ENCODE data around the gene ANKRD26. TPM values are rescaled to one million over a fixed set of nuclear protein-coding genes. Genes with fewer than 3 reads are reported as not detected.
"Not testable (repeated sequence)": the region's sequence is repeated elsewhere in the genome, so short reads cannot be mapped to it uniquely, and the experiment has no call there.

The ANKRD26 gene
- total and polyA plus RNA-seq, 4 experiments from 2014 or later = 0.65 to 11.6 (median 6.2) TPM

- Mint-ChIP-seq H3K36me3 (peaks cover 38 to 50% of the 10 kb centered on the region in 2 donors), H3K27ac (peak overlapping the region in 2 of 7 donors; percentile 36 to 47), H3K27me3 (no peaks in the 10 kb centered on the region), H3K4me3 (no peak overlapping the region), H3K4me1 (peaks cover 0 to 5% (median 3%) of the 10 kb centered on the region in 4 donors), H3K9me3 (peaks cover 0 to 3% (median 0%) of the 10 kb centered on the region in 8 donors)
- H3K36me3 ChIP-seq (ENCODE audit: insufficient read depth, low read length) = no peaks in the 10 kb centered on the region
- no peak for DNase-seq
- ChIA-PET POLR2A (ENCODE audit: partially characterized antibody) (no interaction called here), CTCF (ENCODE audit: partially characterized antibody) (no interaction called here)
- H3K27ac ChIP-seq (ENCODE audit: low read depth, low read length) = no peak overlapping the region
- H3K27me3 ChIP-seq (ENCODE audit: insufficient read depth, low read length) = no peaks in the 10 kb centered on the region
- H3K4me3 ChIP-seq (ENCODE audit: low read length in 2 of 2) = no peak overlapping the region
- no peaks in the 10 kb centered on the region for H3K9me3 ChIP-seq (ENCODE audit: control insufficient read depth in 1 of 2, low read length in 2 of 2)
- intact Hi-C loops (cut with micrococcal nuclease) = no loop called here
- H3K4me1 ChIP-seq (ENCODE audit: insufficient read depth, low read length) = no peaks in the 10 kb centered on the region
Measured at GRCh38 chr10:27068217-27068891, 31.9 kb downstream of the ANKRD26 start.

GRCh38 chr10:27065084-27065483 lies 35.2 kb downstream of the ANKRD26 start:
- peaks cover 0 to 3% (median 0%) of the 10 kb centered on the region in 8 donors for H3K9me3 Mint-ChIP-seq
- H3K4me1 ChIP-seq (ENCODE audit: insufficient read depth, low read length) = no peaks in the 10 kb centered on the region
- intact Hi-C loops (cut with micrococcal nuclease) = no loop called here
- no peak overlapping the region for H3K4me3 Mint-ChIP-seq
- no peak overlapping the region for H3K4me3 ChIP-seq (ENCODE audit: low read length in 2 of 2)
- H3K27ac Mint-ChIP-seq = peak overlapping the region in 1 of 7 donors; percentile 30
- DNase-seq = no peak
- H3K27me3 Mint-ChIP-seq = no peaks in the 10 kb centered on the region
- peaks cover 41 to 54% of the 10 kb centered on the region in 2 donors for H3K36me3 Mint-ChIP-seq
- H3K36me3 ChIP-seq (ENCODE audit: insufficient read depth, low read length) = no peaks in the 10 kb centered on the region
- ChIA-PET CTCF (ENCODE audit: partially characterized antibody) (no interaction called here), POLR2A (ENCODE audit: partially characterized antibody) (no interaction called here)
- no peaks in the 10 kb centered on the region for H3K27me3 ChIP-seq (ENCODE audit: insufficient read depth, low read length)
- H3K27ac ChIP-seq (ENCODE audit: low read depth, low read length) = no peak overlapping the region
- no peaks in the 10 kb centered on the region for H3K9me3 ChIP-seq (ENCODE audit: control insufficient read depth in 1 of 2, low read length in 2 of 2)
- peaks cover 0 to 5% (median 3%) of the 10 kb centered on the region in 4 donors for H3K4me1 Mint-ChIP-seq

- H3K27ac ChIP-seq (ENCODE audit: low read depth, low read length) = no peak overlapping the region
- no peaks in the 10 kb centered on the region for H3K9me3 Mint-ChIP-seq
- H3K4me1 ChIP-seq (ENCODE audit: insufficient read depth, low read length) = no peaks in the 10 kb centered on the region
- POLR2A ChIA-PET (ENCODE audit: partially characterized antibody) = no interaction called here
- no peaks in the 10 kb centered on the region for H3K27me3 ChIP-seq (ENCODE audit: insufficient read depth, low read length)
- H3K27ac Mint-ChIP-seq = no peak overlapping the region
- no peaks in the 10 kb centered on the region for H3K4me1 Mint-ChIP-seq
- no peaks in the 10 kb centered on the region for H3K36me3 ChIP-seq (ENCODE audit: insufficient read depth, low read length)
- intact Hi-C loops (cut with micrococcal nuclease) = no loop called here
- DNase-seq = no peak
- CTCF ChIA-PET (ENCODE audit: partially characterized antibody) = interaction anchor here (1.4 kb wide), 1 partner anchor 171 kb away, joined by 3 read pairs; no protein-coding TSS in a partner anchor
- H3K36me3 Mint-ChIP-seq = peaks cover 0 to 7% of the 10 kb centered on the region in 2 donors
- H3K27me3 Mint-ChIP-seq = no peaks in the 10 kb centered on the region
- H3K4me3 Mint-ChIP-seq = no peak overlapping the region
- no peak overlapping the region for H3K4me3 ChIP-seq (ENCODE audit: low read length in 2 of 2)
- no peaks in the 10 kb centered on the region for H3K9me3 ChIP-seq (ENCODE audit: control insufficient read depth in 1 of 2, low read length in 2 of 2)
Measured at GRCh38 chr10:27052656-27053055, 47.6 kb downstream of the ANKRD26 start.

DNA sequence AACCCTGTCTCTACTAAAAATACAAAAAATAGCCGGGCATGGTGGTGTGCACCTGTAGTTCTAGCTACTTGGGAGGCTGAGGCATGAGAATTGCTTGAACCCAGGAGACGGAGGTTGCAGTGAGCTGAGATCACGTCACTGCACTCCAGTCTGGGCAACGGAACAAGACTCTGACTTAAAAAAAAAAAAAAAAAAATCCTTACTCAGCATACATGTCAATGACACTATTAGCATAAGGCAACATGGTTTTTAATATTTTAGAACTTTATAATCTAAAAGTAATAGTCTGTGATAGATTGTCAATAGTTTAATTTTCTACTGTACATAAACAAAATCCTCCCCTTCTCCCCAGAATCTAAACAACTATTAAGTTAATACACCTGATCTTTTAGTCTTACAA lies 55.0 kb downstream of the ANKRD26 start:
- H3K27me3 Mint-ChIP-seq; POLR2A ChIA-PET (ENCODE audit: partially characterized antibody); H3K36me3 ChIP-seq (ENCODE audit: insufficient read depth, low read length); H3K4me3 ChIP-seq (ENCODE audit: low read length in 2 of 2); H3K27ac Mint-ChIP-seq; H3K9me3 ChIP-seq (ENCODE audit: control insufficient read depth in 1 of 2, low read length in 2 of 2); DNase-seq; H3K27ac ChIP-seq (ENCODE audit: low read depth, low read length); intact Hi-C loops (cut with micrococcal nuclease); H3K27me3 ChIP-seq (ENCODE audit: insufficient read depth, low read length); H3K4me1 ChIP-seq (ENCODE audit: insufficient read depth, low read length); H3K9me3 Mint-ChIP-seq; H3K4me3 Mint-ChIP-seq; H3K4me1 Mint-ChIP-seq: not testable (repeated sequence)
- CTCF ChIA-PET (ENCODE audit: partially characterized antibody) = interaction anchor here (0.6 to 0.7 kb wide), 2 partner anchors 22 to 318 kb away, joined by 3 read pairs; no protein-coding TSS in a partner anchor
- H3K36me3 Mint-ChIP-seq = peaks cover 15 to 30% of the 10 kb centered on the region in 2 donors

DNA sequence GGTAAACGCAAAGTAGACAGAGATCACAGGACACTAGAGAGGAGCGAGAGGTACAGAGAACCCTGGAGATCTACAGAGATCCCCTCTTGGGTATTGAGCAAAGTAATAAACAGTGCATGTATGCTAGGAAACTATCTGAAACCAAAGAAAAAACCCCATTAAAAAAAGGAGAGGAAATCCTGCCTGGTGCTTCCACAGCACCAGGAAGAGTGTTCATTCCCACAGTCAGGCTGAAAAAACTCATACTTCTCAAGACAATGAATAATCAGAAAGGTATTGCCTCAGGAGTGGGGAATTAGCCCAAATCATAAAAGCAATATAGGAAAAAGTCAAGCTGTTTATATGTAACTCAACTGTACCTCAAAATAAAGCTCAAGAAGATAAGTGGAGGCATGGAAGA lies 59.1 kb downstream of the ANKRD26 start:
- POLR2A ChIA-PET (ENCODE audit: partially characterized antibody) = no interaction called here
- Mint-ChIP-seq H3K27ac (no peak overlapping the region), H3K4me1 (no peaks in the 10 kb centered on the region), H3K9me3 (no peaks in the 10 kb centered on the region), H3K4me3 (no peak overlapping the region), H3K27me3 (no peaks in the 10 kb centered on the region), H3K36me3 (peaks cover 34 to 49% of the 10 kb centered on the region in 2 donors)
- Histone ChIP-seq H3K27me3 (ENCODE audit: insufficient read depth, low read length) (no peaks in the 10 kb centered on the region), H3K27ac (ENCODE audit: low read depth, low read length) (no peak overlapping the region), H3K36me3 (ENCODE audit: insufficient read depth, low read length) (peaks cover 3% of the 10 kb centered on the region), H3K9me3 (ENCODE audit: control insufficient read depth in 1 of 2, low read length in 2 of 2) (no peaks in the 10 kb centered on the region), H3K4me1 (ENCODE audit: insufficient read depth, low read length) (no peaks in the 10 kb centered on the region), H3K4me3 (ENCODE audit: low read length in 2 of 2) (no peak overlapping the region)
- no peak for DNase-seq
- CTCF ChIA-PET (ENCODE audit: partially characterized antibody) = no interaction called here
- intact Hi-C loops (cut with micrococcal nuclease) = no loop called here

- no peaks in the 10 kb centered on the region for H3K27me3 Mint-ChIP-seq
- no peak for DNase-seq
- Histone ChIP-seq H3K4me1 (ENCODE audit: insufficient read depth, low read length) (no peaks in the 10 kb centered on the region), H3K36me3 (ENCODE audit: insufficient read depth, low read length) (no peaks in the 10 kb centered on the region), H3K4me3 (ENCODE audit: low read length in 2 of 2) (no peak overlapping the region), H3K27me3 (ENCODE audit: insufficient read depth, low read length) (no peaks in the 10 kb centered on the region), H3K27ac (ENCODE audit: low read depth, low read length) (no peak overlapping the region), H3K9me3 (ENCODE audit: control insufficient read depth in 1 of 2, low read length in 2 of 2) (no peaks in the 10 kb centered on the region)
- H3K4me3 Mint-ChIP-seq = no peak overlapping the region
- peak overlapping the region in 1 of 7 donors; percentile 59 for H3K27ac Mint-ChIP-seq
- H3K4me1 Mint-ChIP-seq = peaks cover 9 to 11% (median 10%) of the 10 kb centered on the region in 4 donors
- intact Hi-C loops (cut with micrococcal nuclease) = no loop called here
- ChIA-PET POLR2A (ENCODE audit: partially characterized antibody) (no interaction called here), CTCF (ENCODE audit: partially characterized antibody) (no interaction called here)
- peaks cover 43 to 51% of the 10 kb centered on the region in 2 donors for H3K36me3 Mint-ChIP-seq
- H3K9me3 Mint-ChIP-seq = no peaks in the 10 kb centered on the region
Measured at GRCh38 chr10:27038168-27038567, 62.1 kb downstream of the ANKRD26 start.

DNA sequence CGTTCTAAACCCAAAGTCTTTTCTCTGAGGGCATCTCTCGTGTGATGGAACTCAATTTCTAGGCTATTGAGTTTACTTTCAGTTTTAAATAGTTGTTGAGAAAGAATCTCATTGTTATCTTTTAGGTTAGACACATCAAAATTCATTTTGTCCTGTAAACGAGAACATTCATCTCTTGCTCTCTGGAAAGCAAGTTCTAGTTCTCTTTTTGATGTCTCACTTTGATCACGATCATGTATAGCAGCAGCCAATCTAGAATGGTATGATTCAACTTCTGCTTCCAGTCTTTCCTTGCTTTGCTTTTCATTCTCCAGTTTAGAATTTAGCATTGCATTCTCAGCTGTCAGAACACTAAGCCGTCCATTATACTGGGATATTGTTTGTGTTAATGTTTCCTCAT lies 65.1 kb downstream of the ANKRD26 start:
- Mint-ChIP-seq H3K9me3 (no peaks in the 10 kb centered on the region), H3K27ac (peak overlapping the region in 5 of 7 donors; percentile 17 to 60 (median 32)), H3K4me3 (peak overlapping the region in 7 of 8 donors; percentile 13 to 66 (median 46)), H3K36me3 (peaks cover 38% of the 10 kb centered on the region in 2 donors), H3K4me1 (peaks cover 10 to 11% (median 11%) of the 10 kb centered on the region in 4 donors), H3K27me3 (no peaks in the 10 kb centered on the region)
- H3K27ac ChIP-seq (ENCODE audit: low read depth, low read length) = no peak overlapping the region
- H3K4me3 ChIP-seq (ENCODE audit: low read length in 2 of 2) = no peak overlapping the region
- no peak for DNase-seq
- intact Hi-C loops (cut with micrococcal nuclease) = no loop called here
- no peaks in the 10 kb centered on the region for H3K9me3 ChIP-seq (ENCODE audit: control insufficient read depth in 1 of 2, low read length in 2 of 2)
- POLR2A ChIA-PET (ENCODE audit: partially characterized antibody) = no interaction called here
- H3K4me1 ChIP-seq (ENCODE audit: insufficient read depth, low read length) = no peaks in the 10 kb centered on the region
- H3K36me3 ChIP-seq (ENCODE audit: insufficient read depth, low read length) = no peaks in the 10 kb centered on the region
- no peaks in the 10 kb centered on the region for H3K27me3 ChIP-seq (ENCODE audit: insufficient read depth, low read length)
- CTCF ChIA-PET (ENCODE audit: partially characterized antibody) = no interaction called here
